HL-60/S4 treated with retinoic acid at 250 ng/mL for 4 days and 3 days (cell line): ENCODE data around the gene LCE1B.

Experiments used
- in situ Hi-C: fragments of 300-500 bp; cut with MboI; formaldehyde crosslinking; loops from 2 replicates; pipeline ENCODE4 v1.7.0; 2022; ENCODE audit warnings: low sequenced_read_pairs

LCE1B gene

GRCh38 chr1:152811671-152812070, at the start of gene LCE1B:
LCE1B (plus strand) TSS chr1:152811971; CDS start chr1:152812447, 476 bp downstream.
- in situ Hi-C loops, result no loop called here

GRCh38 chr1:152768847-152769533, 42.8 kb upstream of the LCE1B start:
- in situ Hi-C loops, result no loop called here

GRCh38 chr1:152770411-152770810, 41.4 kb upstream of the LCE1B start:
- in situ Hi-C loops, result no loop called here

- in situ Hi-C loops, result no loop called here
Observed at GRCh38 chr1:152774875-152775274, 36.9 kb upstream of the LCE1B start, which contains the start of gene LCE1F. LCE1F (plus strand) TSS chr1:152775140; CDS start chr1:152776372, 1,232 bp downstream.

GRCh38 chr1:152776361-152776760, 35.4 kb upstream of the LCE1B start:
- in situ Hi-C loops, result no loop called here

- in situ Hi-C loops, result no loop called here
Observed at GRCh38 chr1:152777510-152778137, 34.1 kb upstream of the LCE1B start.

GRCh38 chr1:152783095-152783494, 28.7 kb upstream of the LCE1B start:
- in situ Hi-C loops, result no loop called here

GRCh38 chr1:152786077-152786476, 25.7 kb upstream of the LCE1B start, which contains the start of gene LCE1E:
LCE1E (plus strand) TSS chr1:152786257; CDS start chr1:152787300, 1,043 bp downstream.
- in situ Hi-C loops, result no loop called here

- in situ Hi-C loops, result no loop called here
Observed at GRCh38 chr1:152795686-152796085, 16.1 kb upstream of the LCE1B start.

- in situ Hi-C loops, result no loop called here
Observed at GRCh38 chr1:152796421-152796820, 15.3 kb upstream of the LCE1B start, which contains the start of gene LCE1D. LCE1D (plus strand) TSS chr1:152796721; CDS start chr1:152797795, 1,074 bp downstream.

GRCh38 chr1:152801333-152801732, 10.4 kb upstream of the LCE1B start:
- in situ Hi-C loops, result no loop called here

GRCh38 chr1:152806576-152806975, 5.2 kb upstream of the LCE1B start, which contains the start of gene LCE1C:
LCE1C (minus strand) TSS chr1:152806651; CDS start chr1:152805478, 1,173 bp downstream.
- in situ Hi-C loops, result no loop called here

- in situ Hi-C loops, result no loop called here
Observed at GRCh38 chr1:152811050-152811449, 721 bp upstream of the LCE1B start.

- in situ Hi-C loops, result no loop called here
Observed at GRCh38 chr1:152817309-152817708, 5.5 kb downstream of the LCE1B start.

- in situ Hi-C loops, result no loop called here
Observed at GRCh38 chr1:152823294-152823693, 11.5 kb downstream of the LCE1B start.

- in situ Hi-C loops, result no loop called here
Observed at GRCh38 chr1:152824964-152825363, 13.2 kb downstream of the LCE1B start.

- in situ Hi-C loops, result no loop called here
Observed at GRCh38 chr1:152827173-152827572, 15.4 kb downstream of the LCE1B start, which contains the start of gene LCE1A. LCE1A (plus strand) TSS chr1:152827473; CDS start chr1:152827473, 0 bp downstream.

GRCh38 chr1:152836870-152837269, 25.1 kb downstream of the LCE1B start:
- in situ Hi-C loops, result no loop called here

- in situ Hi-C loops, result no loop called here
Observed at GRCh38 chr1:152842556-152842955, 30.8 kb downstream of the LCE1B start, which contains the start of gene LCE6A. LCE6A (plus strand) TSS chr1:152842856; CDS start chr1:152843521, 665 bp downstream.

- in situ Hi-C loops, result no loop called here
Observed at GRCh38 chr1:152855661-152856060, 43.9 kb downstream of the LCE1B start.

GRCh38 chr1:152858062-152858461, 46.3 kb downstream of the LCE1B start:
- in situ Hi-C loops, result no loop called here

- in situ Hi-C loops, result no loop called here
Observed at GRCh38 chr1:152859696-152860095, 47.9 kb downstream of the LCE1B start, which contains the start of gene LCE7A. LCE7A (plus strand) TSS chr1:152859996; CDS start chr1:152860698, 702 bp downstream.
